Ureter (tissue), 1 donor: Measurements from ENCODE around the gene MAMDC4. TPM values are rescaled to one million over a fixed set of nuclear protein-coding genes. Genes with fewer than 3 reads are reported as not detected.
"Not testable (repeated sequence)": the region's sequence is repeated elsewhere in the genome, so short reads cannot be mapped to it uniquely, and the experiment has no call there.

Experiments used
- DNase-seq: peaks from one replicate; pipeline ENCODE4 v3.0.0-alpha.2; 2020; ENCODE audit warnings: low spot score
- total RNA-seq: library from RNA; stranded (reverse); gene quantifications from one replicate; pipeline ENCODE4 v1.2.4, GENCODE V29; 2023
- donor health status: DM: yes; HTN: yes; CAD: no.

The MAMDC4 gene
- 10.7 TPM for total RNA-seq

GRCh38 chr9:136851941-136852663 lies at the start of gene MAMDC4:
Gene MAMDC4 (plus strand): TSS chr9:136852346. CDS start chr9:136852417, 71 bp downstream.
- DNase-seq, result no peak

GRCh38 chr9:136803009-136803550 lies 49.1 kb upstream of the MAMDC4 start:
- DNase-seq, result not testable (repeated sequence)

GRCh38 chr9:136803551-136804508 lies 48.3 kb upstream of the MAMDC4 start:
- DNase-seq, result no peak

GRCh38 chr9:136804509-136805206 lies 47.5 kb upstream of the MAMDC4 start:
- DNase-seq, result no peak

GRCh38 chr9:136805207-136805740 lies 46.9 kb upstream of the MAMDC4 start:
- no peak for DNase-seq

GRCh38 chr9:136806067-136806466 lies 46.1 kb upstream of the MAMDC4 start:
- DNase-seq, result peak; percentile 41

GRCh38 chr9:136806631-136807201 lies 45.4 kb upstream of the MAMDC4 start:
- DNase-seq, result peak; percentile 45

- peak; percentile 79 for DNase-seq
Observed at GRCh38 chr9:136807281-136808074, 44.7 kb upstream of the MAMDC4 start, which contains the start of gene RABL6. Gene RABL6 (plus strand): TSS chr9:136807948. CDS start chr9:136808197, 249 bp downstream.

- DNase-seq, result no peak
Observed at GRCh38 chr9:136808075-136808805, 43.9 kb upstream of the MAMDC4 start.

GRCh38 chr9:136808806-136809158 lies 43.4 kb upstream of the MAMDC4 start:
- DNase-seq, result no peak

- no peak for DNase-seq
Observed at GRCh38 chr9:136814725-136815421, 37.3 kb upstream of the MAMDC4 start.

- no peak for DNase-seq
Observed at GRCh38 chr9:136815422-136815782, 36.7 kb upstream of the MAMDC4 start.

GRCh38 chr9:136820971-136821825 lies 30.9 kb upstream of the MAMDC4 start:
- DNase-seq, result no peak

GRCh38 chr9:136821826-136822544 lies 30.2 kb upstream of the MAMDC4 start:
- no peak for DNase-seq

GRCh38 chr9:136823136-136824046 lies 28.8 kb upstream of the MAMDC4 start:
- no peak for DNase-seq

- no peak for DNase-seq
Observed at GRCh38 chr9:136824496-136825225, 27.5 kb upstream of the MAMDC4 start.
